ENCODE data around the gene MBNL3.

The MBNL3 gene

DNA sequence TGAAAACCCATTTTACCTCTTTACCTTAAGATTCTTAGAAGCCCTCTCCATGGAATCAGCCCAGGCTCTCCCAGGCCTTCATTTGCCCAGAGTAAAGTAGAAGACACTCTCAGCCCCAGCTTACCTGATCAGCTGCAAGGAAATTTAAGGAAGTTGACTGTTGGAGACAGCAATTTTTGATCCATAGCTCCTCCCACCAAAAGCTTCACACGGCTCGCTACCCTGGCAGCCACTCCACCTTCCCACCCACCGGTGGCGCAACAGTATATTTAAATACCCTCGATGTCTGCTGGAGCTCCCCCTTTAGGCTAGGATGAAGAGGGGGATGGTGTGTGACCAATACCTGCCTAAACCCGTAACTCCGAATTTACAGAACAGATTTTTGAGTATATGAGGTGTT is 75.4 kb downstream of the MBNL3 start:
- DNase-seq: no peak

DNA sequence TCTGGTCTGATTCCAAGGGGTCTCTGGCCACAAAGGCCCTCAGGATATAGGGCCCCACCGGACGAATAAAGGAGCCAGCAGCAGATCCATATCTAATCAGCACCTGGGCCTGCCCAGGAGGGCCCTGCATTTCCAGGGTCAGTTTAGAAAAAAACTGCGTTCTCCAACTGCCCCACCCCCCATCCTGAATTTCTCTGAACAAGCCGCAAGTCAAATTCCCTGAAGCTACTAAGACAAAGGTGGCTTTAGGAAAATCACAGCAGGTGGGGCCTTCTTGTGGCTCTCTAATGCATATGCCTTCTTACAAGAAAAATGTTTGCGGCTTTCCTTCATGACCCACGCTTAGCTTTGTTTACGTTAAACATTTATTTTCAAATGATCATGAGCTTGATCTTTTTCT is 76.6 kb downstream of the MBNL3 start:
- no peak for DNase-seq

DNA sequence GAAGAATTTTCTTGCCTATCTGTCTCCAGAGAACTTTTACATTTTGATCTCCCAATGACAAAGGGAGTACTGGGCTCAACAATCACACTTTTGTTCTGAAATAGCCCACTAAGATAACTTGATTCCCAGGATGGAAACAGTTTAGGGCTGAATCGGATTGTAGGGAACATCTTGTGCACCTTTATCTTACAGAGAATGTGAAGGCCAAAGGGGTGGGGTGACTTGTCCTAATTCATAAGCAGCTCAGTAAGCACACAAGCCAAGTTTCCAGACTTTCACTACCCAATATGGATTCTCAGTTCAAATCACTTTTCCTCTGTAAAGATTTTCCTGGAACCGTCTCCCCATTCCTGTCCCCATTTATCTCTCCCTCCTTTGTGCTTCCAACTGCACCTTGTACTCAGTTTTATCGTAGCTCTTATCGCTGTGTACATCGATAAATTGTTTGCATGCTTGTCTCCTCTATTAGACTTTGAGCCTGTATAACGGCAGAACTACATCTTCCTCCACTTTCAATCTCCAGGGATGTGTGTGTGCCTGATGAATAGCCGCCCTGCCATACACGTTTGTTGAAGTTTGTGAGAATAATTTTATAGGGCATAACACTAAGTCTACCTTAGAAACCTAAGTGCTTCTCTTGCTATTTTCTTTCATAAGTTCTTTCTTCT is 77.4 kb downstream of the MBNL3 start:
- no peak for DNase-seq

DNA sequence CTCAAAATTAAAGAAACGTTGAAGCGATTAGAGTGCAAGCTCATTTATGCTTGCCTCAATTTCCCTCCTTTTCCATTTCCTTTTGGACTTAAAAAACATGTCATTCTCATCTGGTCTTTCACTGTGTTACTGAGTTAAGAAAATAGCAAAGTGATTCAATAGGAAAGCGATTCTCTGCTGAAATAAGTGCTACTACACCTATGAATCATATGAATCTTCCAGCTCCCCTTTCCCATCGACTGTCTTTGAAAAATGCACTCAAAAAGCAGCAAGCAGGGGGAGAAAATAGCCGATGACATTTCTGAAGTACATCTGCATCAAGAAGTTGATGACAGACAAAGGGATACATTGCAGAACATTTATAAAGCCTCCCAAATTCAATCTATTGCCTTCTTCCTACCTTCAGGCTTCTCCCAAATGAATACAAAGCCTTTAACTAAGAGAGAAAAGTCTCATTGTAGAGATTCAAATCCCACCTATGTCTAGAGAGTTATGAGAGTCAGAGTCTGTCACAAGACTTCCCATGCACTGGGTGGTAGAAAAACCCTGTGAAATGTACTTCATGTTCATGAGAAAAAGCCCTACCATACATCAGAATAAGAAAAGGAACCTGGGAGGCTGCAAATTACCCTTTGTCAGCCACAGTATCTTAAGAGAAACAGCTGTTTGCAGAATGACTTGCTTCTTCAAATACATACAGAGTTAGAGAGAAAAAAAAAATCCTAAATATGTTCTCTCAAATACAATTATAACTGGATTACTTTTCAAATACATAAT is 78.9 kb downstream of the MBNL3 start:
- no peak for DNase-seq

DNA sequence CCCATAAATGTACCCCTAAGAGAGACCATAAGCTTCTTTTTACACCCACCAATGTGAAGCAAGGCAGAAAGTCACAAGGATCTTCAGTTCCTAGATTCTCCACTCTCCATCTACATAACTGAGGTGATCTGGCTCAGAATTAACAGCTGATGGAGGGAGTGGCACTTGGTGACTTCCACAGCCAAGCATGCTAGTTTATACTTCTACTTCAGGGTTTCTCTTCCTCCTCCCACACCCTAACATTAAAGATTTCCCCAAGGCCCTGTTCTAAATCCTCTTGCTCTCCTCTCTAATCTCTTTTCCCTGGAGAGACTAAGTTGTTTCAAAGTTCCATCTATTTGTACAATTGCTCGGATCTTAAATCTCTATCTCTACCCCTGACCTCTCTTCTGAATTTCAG is 81.1 kb downstream of the MBNL3 start:
- DNase-seq: no peak

DNA sequence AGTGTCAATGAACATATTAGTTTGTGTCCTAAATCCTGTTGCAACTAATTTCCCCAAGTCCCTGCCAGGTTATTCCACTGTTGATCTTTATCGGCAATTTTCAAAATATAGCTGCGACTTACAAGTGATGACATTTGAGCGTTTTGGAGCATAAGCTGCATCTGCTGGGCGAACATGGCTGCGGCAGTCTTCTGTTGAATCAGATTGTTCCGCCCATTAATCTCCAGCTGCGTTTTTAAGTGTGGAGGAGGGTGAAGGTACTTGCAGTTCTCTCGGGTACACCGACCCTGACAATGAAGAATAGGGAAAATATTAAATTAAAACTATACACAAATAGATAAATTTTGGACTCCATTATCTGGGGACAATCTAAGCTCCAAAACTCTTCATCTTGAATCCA is 82.7 kb downstream of the MBNL3 start:
- DNase-seq: peak; percentile 42

DNA sequence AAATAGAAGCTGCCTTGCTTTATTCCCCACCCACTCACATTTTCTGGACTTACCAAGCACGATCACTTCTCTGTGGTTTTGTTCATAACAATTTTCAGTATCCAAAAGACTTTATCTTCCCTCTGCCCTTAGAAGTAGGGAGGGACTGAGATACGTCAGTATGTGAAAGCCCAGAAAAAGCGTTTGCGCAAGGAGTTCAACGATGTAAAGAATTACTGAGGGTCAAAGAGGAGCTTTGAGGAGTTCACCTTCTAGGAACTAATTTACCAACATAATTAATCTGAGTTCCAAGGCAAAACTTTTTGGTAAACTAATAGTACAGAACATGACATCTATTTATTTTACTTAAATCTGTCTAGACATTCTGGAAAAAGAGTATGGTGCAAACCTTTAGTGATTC is 84.6 kb downstream of the MBNL3 start:
- no peak for DNase-seq

DNA sequence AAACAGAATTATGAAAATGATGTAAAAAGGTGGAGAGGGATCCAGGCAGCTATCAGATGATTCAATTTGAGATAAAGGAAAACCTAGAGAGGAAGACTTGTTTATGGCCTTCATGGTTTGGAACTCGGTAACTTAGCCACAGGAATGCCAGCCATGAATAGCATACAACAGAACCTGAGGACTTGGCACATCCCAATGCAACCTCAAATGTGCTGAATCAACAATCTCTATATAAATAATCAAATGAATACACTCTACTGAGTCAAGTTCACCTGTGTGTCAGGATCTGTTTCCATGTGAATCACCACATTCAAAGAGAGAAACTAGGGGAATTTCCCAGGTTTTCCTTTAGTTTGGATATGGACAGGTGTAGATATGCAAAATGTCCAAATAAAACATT is 86.9 kb downstream of the MBNL3 start:
- DNase-seq: no peak

DNA sequence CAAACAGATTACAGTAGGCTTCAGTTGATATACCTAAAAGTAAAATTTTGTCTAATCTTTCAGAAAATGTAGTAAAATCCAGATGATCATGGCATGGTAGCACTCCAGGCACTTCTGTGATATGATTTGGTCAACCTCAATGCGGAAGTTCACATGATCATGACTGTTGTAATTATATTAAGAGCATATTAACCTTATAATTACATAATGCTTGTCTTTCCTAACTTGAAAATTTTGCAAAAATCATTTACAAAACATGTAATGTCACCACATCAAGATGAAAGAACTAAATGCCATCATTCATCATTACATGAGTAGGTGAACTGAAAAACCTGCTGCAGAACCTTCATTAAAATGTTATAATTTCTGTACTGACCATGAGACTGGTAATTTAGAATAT is 88.1 kb downstream of the MBNL3 start:
- DNase-seq: no peak

DNA sequence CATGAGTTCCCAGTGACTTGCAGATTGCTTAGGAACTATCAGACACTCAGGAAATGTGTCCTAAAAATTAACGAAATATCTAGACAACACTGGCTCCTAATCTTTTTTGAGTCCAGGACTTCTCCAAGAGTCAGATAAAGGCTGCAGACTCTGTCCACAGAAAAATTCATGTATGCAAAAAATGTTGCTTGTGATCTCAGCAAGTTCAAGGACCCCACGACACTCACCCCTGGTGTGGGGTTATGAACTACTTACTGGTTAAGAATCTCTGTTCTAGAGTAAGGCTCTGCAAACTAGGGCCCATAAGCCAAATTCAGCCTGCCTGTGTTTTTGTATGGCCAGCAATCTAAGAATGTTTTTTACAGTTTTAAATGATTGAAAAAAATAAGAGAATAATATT is 93.2 kb downstream of the MBNL3 start:
- no peak for DNase-seq

DNA sequence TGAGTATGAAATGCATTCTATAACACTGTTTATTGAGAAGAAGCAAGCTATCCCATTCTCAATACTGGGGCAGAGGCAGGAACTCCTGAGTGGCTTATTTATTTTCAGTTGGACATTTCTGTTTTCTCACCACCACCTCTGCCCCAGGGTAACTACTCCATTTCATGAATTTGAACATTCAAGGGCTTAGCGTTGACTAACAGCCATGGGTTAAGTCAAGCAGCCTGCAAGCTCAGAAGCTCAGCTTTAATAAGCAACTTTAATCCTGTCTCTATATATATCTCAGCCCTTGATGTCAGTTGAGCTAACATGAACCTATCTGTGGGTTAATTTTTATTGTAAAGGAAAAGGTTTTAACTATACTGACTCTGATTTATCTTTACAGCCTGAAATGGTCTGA is 93.8 kb downstream of the MBNL3 start:
- no peak for DNase-seq

DNA sequence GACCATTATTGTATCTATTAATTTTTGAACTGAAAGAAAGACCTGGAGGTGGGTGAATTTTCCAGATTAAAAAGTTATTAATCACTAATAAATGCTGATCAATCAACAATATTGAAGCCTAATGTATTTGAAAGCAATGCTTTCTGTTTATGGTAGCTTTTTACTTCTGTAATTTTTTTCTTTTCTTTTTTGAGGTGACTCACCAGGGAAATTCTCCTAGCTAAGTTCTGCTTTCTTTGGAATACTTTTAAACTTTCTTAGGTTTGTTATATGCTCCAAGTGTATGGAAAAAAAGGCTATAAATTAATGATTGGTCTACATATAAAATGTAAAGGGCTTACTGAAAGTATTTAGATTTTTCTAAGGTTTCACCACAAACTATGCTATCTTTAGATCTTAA is 94.2 kb downstream of the MBNL3 start:
- no peak for DNase-seq

DNA sequence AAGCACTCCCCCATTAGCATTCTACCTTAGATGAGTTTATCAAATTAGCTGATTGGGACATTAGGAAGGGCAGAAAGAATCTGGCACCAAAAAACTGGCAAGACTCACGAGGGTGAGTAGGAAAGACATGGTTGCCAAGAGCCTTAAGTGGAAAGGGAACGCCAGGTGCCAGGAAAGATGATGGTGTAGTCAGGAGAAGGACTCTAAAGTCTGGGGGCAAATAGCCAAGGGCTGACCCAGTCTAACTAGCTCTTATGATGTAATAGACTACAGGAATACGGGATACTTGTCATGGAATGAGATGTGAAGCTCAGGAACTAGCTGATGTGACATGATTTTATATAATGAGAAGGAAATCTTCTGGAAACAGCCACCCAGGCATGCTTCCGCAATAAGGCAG is 94.8 kb downstream of the MBNL3 start:
- DNase-seq: no peak

DNA sequence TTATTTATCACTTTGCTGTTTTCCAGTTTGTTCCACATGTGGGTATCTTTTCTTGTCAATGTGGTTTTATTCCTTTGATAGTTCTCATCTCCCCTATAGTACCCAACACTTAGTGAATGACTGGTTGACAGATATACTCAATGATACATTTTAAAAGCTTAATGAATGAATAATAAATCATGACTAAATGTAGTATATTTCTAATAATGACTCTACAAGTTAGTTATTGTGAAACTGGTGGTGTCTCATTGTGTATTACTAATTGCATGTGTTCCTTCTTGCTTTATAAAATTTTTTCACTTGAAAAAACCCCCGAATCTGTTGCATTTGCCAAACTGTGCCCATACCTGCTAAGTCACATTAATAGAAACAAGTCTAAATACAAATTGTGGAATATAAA is 95.4 kb downstream of the MBNL3 start:
- DNase-seq: no peak

DNA sequence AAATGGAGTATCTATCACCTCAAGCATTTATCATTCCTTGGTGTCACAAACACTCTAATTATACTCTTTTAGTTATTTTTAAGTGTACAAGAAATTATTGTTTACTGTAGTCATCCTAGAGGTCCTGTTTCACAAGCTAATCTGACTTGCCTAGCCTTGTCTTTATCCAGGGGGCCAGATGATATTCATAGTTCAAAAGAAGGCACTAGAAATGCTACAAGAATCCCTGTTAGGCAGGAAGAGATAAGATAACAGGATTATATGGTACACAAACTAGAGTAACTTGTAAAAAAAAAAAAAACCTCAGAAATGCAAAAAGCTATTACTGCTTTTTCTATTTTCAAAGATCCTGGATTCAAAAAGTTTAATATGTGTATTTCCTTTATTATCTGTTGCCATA is 95.8 kb downstream of the MBNL3 start:
- DNase-seq: no peak

DNA sequence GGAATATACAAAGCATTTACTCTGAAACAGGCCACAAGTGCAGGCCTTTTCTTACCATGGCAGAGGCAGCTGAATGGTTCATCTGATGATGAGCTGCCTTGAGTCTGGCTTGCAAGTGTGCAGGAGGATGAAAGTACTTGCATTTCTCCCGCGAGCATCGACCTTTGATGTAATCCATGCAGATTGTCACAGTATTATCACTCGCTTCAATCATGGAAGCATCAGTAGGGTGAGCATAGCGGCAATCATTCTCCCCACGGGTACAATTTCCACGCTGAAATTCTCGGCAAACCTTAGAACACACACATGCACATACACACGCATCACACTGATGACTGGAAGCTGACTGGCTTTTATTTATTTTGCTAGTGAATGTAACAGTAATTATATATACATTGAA is 98.0 kb downstream of the MBNL3 start:
- DNase-seq: no peak

DNA sequence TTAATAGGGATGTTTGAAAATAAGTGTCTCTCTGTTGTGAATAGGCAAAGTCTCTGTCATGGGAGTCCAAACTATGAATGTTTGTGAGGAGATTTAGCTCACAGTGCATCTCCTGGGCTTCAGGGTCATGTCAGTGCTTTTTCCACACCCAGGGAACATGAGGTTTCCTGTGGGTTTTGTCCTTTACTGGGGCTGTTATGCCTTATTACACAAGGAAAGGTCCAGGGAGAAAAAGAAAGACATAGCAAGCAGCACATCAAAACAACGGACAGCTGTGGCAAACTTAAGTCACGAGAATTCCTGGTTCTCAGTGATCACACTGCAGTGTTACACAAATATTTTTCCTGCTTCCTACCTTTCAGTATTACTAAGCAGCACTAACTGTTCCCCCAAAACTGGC is 99.4 kb downstream of the MBNL3 start:
- DNase-seq: no peak

DNA sequence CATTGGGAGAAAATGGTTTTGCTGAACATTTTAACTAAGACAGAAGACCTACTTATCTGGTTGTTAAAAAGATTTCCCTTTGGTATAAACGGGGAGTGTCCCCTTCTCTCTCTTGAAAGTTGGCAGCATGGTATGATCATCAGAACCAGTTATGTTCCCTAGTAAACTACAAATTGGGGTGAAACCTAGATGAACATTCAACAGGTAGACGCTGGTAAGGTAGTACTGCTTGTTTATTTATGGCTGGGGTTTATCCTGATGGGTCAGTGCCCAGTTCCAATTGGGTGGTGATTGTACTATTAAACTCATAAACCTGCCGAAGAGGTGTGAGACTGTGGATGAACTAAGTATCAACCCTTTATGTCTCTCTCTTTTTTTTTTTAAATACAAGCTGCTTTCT is 100.5 kb downstream of the MBNL3 start:
- no peak for DNase-seq

DNA sequence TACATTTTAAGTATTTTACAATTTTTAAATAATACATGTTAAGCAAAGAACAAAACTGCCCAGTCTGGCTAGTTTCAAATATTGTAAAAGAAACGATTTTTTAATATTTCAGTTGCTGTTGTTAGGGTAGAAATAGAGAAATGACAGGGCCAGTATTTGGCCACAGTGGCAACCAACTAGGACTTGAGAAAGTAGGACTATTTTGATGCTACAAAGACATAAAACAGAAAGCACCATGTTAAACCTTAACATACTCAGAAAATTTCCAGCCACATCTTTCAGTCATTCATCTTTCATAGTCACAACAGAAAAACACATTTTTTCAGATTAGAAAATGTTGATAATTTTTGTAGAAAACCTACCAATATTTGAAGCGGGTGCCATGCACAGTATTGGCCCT is 104.5 kb downstream of the MBNL3 start:
- no peak for DNase-seq

DNA sequence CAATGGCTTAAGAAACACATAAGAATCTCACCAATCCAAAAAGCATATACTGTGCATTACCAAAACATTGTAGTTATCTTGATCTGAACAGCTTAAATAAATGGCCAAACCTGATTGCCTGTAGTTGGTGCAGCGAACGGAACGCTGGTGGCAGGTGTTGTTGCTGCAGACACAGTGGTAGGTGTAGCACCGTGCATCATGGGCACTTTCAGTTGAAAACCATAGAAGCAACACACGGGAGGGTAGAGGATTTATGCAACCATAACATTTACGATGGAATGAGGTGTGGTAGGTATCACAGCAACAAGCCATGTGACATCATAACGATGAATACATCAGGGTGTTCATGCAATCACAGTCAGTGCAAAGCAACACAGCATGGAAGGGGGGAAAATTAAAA is 106.8 kb downstream of the MBNL3 start:
- DNase-seq: no peak

DNA sequence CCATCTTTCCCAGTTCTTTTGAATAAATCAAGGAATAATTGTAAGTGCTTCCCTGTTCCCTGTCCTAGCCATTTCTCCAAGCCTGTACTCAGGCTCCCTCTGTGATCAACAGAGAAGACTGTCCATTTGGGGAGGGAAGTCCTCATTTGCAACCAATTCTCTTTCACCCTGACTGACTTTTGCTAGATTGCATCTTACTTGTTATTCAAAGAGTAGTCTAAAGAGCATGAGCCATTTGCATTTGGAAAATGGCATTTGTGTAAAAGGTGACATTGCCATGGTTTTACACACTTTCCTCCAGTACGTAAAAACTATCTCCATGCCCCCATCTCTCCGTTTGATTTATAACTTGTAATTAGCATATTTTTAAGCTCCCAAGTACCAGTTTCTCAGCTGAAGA is 110.6 kb downstream of the MBNL3 start:
- no peak for DNase-seq

DNA sequence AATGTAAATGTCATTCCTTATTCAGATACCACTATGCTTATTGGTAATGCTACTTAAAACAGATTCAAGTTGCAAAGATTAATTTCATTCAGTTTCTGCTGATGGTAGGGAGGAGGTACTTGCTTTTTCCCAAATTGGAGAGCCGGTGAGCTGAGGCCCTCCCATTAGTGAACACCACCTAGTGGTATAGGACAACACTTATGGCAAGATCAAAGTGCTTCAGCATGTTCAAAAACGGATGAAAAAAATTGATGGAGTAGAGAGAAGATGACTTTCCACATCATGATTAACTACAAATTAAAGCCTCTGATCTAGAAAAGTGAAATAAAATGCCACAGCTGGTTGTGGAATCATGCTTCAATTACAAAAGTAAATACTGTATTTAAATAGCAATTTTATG is 112.9 kb downstream of the MBNL3 start:
- DNase-seq: no peak

DNA sequence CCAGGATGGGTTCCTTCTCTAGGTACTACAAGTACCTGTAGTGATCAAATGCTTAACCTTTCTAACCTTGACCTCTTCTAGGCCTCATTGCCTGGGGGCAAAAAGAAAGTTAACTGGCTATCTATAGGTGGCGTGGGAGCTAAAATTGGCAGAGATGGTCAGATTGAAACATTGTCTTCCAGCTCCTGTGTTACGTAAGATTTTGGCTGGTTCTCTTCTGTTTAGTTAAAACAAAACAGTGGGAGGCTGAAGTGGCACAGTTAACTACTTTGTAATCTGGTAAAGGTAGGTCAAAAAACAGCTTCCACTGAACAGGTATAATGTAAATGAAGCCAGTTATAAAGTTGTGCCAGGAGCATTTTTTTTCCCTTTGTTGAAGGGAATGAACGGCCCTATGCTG is 115.2 kb downstream of the MBNL3 start:
- no peak for DNase-seq

DNA sequence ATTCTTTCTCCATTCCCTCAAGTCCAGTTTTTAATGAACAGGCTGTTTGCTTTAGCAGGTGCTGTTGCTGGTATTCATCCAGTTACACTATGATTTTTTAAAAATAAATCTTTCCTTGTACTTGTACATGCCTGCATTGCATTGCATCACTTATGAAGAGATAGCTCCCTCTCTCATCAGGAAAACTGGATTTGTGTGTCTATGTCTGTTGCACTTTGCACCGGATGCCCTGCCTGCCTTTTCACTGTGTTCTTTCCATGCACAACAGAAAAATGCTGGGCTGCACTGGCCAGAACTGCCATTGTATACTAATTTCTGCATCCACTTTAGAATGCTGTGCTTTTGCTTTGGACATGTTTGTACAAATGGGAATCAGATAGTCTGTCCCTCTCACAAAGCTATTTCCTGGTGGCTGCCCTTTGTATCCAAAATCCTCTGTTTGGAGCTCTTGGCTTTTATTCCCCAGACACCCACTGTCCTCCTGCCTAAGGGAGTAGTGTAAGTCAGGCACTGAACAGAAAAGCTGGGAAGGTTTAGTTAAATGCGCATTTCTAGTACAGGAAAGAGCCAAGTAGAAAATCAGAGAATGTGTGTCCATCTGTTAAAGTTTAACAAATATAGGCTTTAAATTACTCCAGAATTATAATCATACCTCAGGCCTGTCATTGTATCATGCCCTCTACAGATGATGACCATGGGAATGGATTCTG is 119.1 kb downstream of the MBNL3 start:
- DNase-seq: no peak

All from NCI-H1105 (cell line).